Neural cell (in vitro differentiated cells): ENCODE measurements around the gene NAT9. TPM values are rescaled to one million over a fixed set of nuclear protein-coding genes. Genes with fewer than 3 reads are reported as not detected.

Source experiments
- H2AFZ ChIP-seq: fragments of 200-600, 300-800 bp; sonication (generic), shearing (Covaris generic); 2 replicates; pipeline ENCODE4 v1.6.0; 2014; ENCODE audit warnings: low read depth, mild to moderate bottlenecking, antibody characterized with exemption, low read length, moderate library complexity
- H3F3A ChIP-seq: fragments of 200-600 bp; shearing (Covaris generic); 2 replicates; pipeline ENCODE4 v1.6.1; 2016; ENCODE audit warnings: mild to moderate bottlenecking, moderate library complexity, mixed read lengths, antibody characterized with exemption, low read length; ENCODE audit not compliant: insufficient read depth, poor library complexity, severe bottlenecking
- H3K27ac ChIP-seq: fragments of 200-600, 300-800 bp; sonication (generic), shearing (Covaris generic); 2 replicates; pipeline ENCODE4 v1.5.1; 2014; ENCODE audit warnings: mild to moderate bottlenecking, low read length, moderate library complexity
- H3K27me3 ChIP-seq: fragments of 300-800, 200-600 bp; sonication (generic), shearing (Covaris generic); 2 replicates; pipeline ENCODE4 v1.6.0; 2014; ENCODE audit warnings: mild to moderate bottlenecking, low read depth, low read length, moderate library complexity; ENCODE audit not compliant: insufficient read depth
- H3K36me3 ChIP-seq: fragments of 300-800, 200-600 bp; sonication (generic), shearing (Covaris generic); 2 replicates; pipeline ENCODE4 v1.5.1; 2014; ENCODE audit warnings: mild to moderate bottlenecking, antibody characterized with exemption, low read length, moderate library complexity; ENCODE audit not compliant: insufficient read depth
- H3K4me2 ChIP-seq: fragments of 300-800, 200-600 bp; sonication (generic), shearing (Covaris generic); 2 replicates; pipeline ENCODE4 v1.6.0; 2014; ENCODE audit warnings: mild to moderate bottlenecking, low read length
- H3K4me3 ChIP-seq: fragments of 300-800, 200-600 bp; sonication (generic), shearing (Covaris generic); 2 replicates; pipeline ENCODE4 v1.5.1; 2014; ENCODE audit warnings: mild to moderate bottlenecking, low read length, moderate library complexity
- H3K79me2 ChIP-seq: fragments of 200-600 bp; shearing (Covaris generic); replicated peaks from 2 replicates; pipeline ENCODE4 v1.6.0; 2014; ENCODE audit warnings: mild to moderate bottlenecking, low read length, moderate library complexity; ENCODE audit not compliant: insufficient read depth
- H3K9ac ChIP-seq: fragments of 300-800, 200-600 bp; sonication (generic), shearing (Covaris generic); 2 replicates; pipeline ENCODE4 v1.6.1; 2016; ENCODE audit warnings: mild to moderate bottlenecking, low read length, mixed read lengths
- H3K9me2 ChIP-seq: fragments of 200-600 bp; shearing (Covaris generic); 2 replicates; pipeline ENCODE4 v1.6.1; 2016; ENCODE audit warnings: mild to moderate bottlenecking, low read length, mixed read lengths; ENCODE audit not compliant: insufficient read depth
- H3K9me3 ChIP-seq: fragments of 200-600, 300-800 bp; sonication (generic), shearing (Covaris generic); 2 replicates; pipeline ENCODE4 v1.6.1; 2016; ENCODE audit warnings: mild to moderate bottlenecking, mixed run types, low read length, moderate library complexity, mixed read lengths
- H4K20me1 ChIP-seq: fragments of 200-600 bp; shearing (Covaris generic); 2 replicates; pipeline ENCODE4 v1.6.1; 2016; ENCODE audit warnings: mild to moderate bottlenecking, mixed run types; ENCODE audit not compliant: insufficient read depth
- EP300 ChIP-seq: fragments of 450-650 bp; conservative IDR thresholded peaks from 2 replicates; pipeline ENCODE4 v1.6.1; 2014; ENCODE audit warnings: antibody characterized with exemption, mild to moderate bottlenecking, moderate library complexity; ENCODE audit not compliant: poor library complexity, severe bottlenecking
- EZH2 ChIP-seq: fragments of 200-600, 300-800 bp; shearing (Covaris generic), sonication (generic); IDR thresholded peaks from 2 replicates; pipeline ENCODE4 v1.6.1; 2014; ENCODE audit warnings: antibody characterized with exemption, low read length, borderline replicate concordance, mild to moderate bottlenecking; ENCODE audit not compliant: insufficient read depth, poor library complexity, severe bottlenecking
- MXI1 ChIP-seq: fragments of 450-650 bp; conservative IDR thresholded peaks from 2 replicates; pipeline ENCODE4 v1.6.1; 2014; ENCODE audit warnings: antibody characterized with exemption, mild to moderate bottlenecking; ENCODE audit not compliant: poor library complexity, severe bottlenecking
- POLR2AphosphoS5 ChIP-seq: IDR thresholded peaks from 2 replicates; pipeline ENCODE4 v1.6.1; 2012
- RAD21 ChIP-seq: fragments of 450-650 bp; conservative IDR thresholded peaks from 2 replicates; pipeline ENCODE4 v1.6.1; 2014; ENCODE audit warnings: antibody characterized with exemption, mild to moderate bottlenecking, moderate library complexity
- SMC3 ChIP-seq: fragments of 450-650 bp; conservative IDR thresholded peaks from 2 replicates; pipeline ENCODE4 v1.6.1; 2014; ENCODE audit warnings: antibody characterized with exemption, mild to moderate bottlenecking, moderate library complexity; ENCODE audit not compliant: poor library complexity
- TAF1 ChIP-seq: IDR thresholded peaks from 2 replicates; pipeline ENCODE4 v1.6.1; 2012; ENCODE audit warnings: low read depth
- polyA plus RNA-seq: library from polyadenylated mRNA; depleted of rRNA; stranded (reverse); fragments of >200 nt; gene quantifications from 2 replicates; pipeline ENCODE4 v1.2.3, GENCODE V29; 2014
- TF ChIP-seq, protein P1 (sequence below): fragments of 450-650 bp; IDR thresholded peaks from 2 replicates; pipeline ENCODE4 v1.5.1; 2014; ENCODE audit warnings: antibody characterized with exemption, mild to moderate bottlenecking, moderate library complexity; ENCODE audit not compliant: poor library complexity, severe bottlenecking
- TF ChIP-seq, protein P2 (sequence below): IDR thresholded peaks from 2 replicates; pipeline ENCODE4 v1.6.1; 2012; ENCODE audit warnings: borderline replicate concordance

The NAT9 gene
- polyA plus RNA-seq, 1 donor from 2014 or later: 243 TPM

DNA sequence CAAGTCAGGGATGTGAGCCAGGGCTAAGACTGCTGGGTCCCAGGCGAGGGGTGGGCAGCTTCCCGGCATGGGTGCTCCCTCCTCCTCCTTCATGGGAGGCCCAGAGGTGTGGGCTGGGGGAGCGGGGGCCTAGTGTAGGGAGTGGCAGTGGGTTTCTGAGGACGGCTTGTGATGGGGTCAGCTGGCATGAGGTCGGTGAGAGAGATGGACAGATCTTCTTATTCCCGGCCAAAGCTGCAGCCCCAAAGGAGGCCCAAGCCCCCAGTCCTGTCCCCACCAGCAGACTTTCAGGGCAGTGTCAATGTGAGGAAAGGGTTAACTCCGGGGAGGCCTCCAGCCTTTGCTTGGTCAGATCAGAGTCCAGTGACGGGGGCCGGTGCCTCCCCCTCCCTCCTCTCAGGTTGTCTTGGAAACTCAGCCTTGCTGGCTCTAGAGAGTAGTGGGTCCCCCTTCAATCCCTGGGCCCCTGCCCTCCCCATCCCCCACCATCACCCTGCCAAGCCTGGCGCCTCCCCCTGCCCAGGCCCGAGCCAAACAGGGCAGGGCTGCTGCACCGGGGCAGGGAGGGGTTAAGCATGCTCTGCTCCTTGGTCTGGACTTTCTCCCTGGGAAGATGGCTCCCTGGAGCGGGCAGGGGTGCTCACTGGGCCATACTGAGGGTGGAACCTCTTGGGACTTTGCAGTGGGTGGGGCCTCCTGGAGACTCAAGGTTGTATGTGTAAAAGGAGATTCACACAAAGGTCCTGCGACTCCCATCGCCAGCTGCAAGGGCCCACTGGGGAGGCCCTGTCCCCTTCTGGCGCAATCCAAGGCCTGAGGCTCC, 12.4 kb downstream of the NAT9 start:
- Histone ChIP-seq H3K4me2 (no peak overlapping the region), H3K36me3 (no peaks in the 10 kb centered on the region), H3K9ac (no peak overlapping the region), H3F3A (no peaks in the 10 kb centered on the region), H3K9me2 (no peaks in the 10 kb centered on the region), H3K27ac (no peak overlapping the region), H3K9me3 (no peaks in the 10 kb centered on the region), H4K20me1 (no peaks in the 10 kb centered on the region), H2AFZ (no peak overlapping the region), H3K4me3 (no peak overlapping the region), H3K27me3 (no peaks in the 10 kb centered on the region), H3K79me2 (no peaks in the 10 kb centered on the region)
- no peak for TF ChIP-seq SMC3
- TF ChIP-seq, protein P1, sequence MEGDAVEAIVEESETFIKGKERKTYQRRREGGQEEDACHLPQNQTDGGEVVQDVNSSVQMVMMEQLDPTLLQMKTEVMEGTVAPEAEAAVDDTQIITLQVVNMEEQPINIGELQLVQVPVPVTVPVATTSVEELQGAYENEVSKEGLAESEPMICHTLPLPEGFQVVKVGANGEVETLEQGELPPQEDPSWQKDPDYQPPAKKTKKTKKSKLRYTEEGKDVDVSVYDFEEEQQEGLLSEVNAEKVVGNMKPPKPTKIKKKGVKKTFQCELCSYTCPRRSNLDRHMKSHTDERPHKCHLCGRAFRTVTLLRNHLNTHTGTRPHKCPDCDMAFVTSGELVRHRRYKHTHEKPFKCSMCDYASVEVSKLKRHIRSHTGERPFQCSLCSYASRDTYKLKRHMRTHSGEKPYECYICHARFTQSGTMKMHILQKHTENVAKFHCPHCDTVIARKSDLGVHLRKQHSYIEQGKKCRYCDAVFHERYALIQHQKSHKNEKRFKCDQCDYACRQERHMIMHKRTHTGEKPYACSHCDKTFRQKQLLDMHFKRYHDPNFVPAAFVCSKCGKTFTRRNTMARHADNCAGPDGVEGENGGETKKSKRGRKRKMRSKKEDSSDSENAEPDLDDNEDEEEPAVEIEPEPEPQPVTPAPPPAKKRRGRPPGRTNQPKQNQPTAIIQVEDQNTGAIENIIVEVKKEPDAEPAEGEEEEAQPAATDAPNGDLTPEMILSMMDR: no peak
- no peak for TF ChIP-seq EP300
- TF ChIP-seq EZH2: no peak
- TF ChIP-seq MXI1: no peak
- TF ChIP-seq, protein P2, sequence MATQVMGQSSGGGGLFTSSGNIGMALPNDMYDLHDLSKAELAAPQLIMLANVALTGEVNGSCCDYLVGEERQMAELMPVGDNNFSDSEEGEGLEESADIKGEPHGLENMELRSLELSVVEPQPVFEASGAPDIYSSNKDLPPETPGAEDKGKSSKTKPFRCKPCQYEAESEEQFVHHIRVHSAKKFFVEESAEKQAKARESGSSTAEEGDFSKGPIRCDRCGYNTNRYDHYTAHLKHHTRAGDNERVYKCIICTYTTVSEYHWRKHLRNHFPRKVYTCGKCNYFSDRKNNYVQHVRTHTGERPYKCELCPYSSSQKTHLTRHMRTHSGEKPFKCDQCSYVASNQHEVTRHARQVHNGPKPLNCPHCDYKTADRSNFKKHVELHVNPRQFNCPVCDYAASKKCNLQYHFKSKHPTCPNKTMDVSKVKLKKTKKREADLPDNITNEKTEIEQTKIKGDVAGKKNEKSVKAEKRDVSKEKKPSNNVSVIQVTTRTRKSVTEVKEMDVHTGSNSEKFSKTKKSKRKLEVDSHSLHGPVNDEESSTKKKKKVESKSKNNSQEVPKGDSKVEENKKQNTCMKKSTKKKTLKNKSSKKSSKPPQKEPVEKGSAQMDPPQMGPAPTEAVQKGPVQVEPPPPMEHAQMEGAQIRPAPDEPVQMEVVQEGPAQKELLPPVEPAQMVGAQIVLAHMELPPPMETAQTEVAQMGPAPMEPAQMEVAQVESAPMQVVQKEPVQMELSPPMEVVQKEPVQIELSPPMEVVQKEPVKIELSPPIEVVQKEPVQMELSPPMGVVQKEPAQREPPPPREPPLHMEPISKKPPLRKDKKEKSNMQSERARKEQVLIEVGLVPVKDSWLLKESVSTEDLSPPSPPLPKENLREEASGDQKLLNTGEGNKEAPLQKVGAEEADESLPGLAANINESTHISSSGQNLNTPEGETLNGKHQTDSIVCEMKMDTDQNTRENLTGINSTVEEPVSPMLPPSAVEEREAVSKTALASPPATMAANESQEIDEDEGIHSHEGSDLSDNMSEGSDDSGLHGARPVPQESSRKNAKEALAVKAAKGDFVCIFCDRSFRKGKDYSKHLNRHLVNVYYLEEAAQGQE: no peak
- no peak for TF ChIP-seq RAD21
- TF ChIP-seq TAF1: no peak
- no peak for TF ChIP-seq POLR2AphosphoS5

DNA sequence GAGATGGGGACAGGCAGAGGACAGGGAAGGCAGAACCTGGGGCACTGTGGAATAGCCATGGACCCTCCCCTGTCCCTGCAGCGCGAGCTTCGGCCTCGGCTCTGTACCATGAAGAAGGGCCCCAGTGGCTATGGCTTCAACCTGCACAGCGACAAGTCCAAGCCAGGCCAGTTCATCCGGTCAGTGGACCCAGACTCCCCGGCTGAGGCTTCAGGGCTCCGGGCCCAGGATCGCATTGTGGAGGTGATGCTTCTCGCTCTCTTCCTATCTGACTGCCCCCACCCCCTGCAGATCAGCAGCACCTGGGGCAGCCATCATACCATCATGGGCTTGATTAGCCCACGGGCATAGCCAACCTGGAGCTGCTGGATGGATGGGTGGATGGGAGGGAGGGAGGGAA, 14.2 kb downstream of the NAT9 start:
- no peaks in the 10 kb centered on the region for H3F3A ChIP-seq
- no peaks in the 10 kb centered on the region for H3K79me2 ChIP-seq
- no peaks in the 10 kb centered on the region for H4K20me1 ChIP-seq
- H3K4me2 ChIP-seq: no peak overlapping the region
- no peaks in the 10 kb centered on the region for H3K27me3 ChIP-seq
- TF ChIP-seq EP300 (no peak), SMC3 (no peak), RAD21 (no peak), TAF1 (no peak), POLR2AphosphoS5 (no peak), MXI1 (no peak), EZH2 (no peak)
- TF ChIP-seq, protein P1: no peak
- TF ChIP-seq, protein P2: no peak
- no peak overlapping the region for H3K27ac ChIP-seq
- H2AFZ ChIP-seq: no peak overlapping the region
- H3K4me3 ChIP-seq: no peak overlapping the region
- H3K9me3 ChIP-seq: no peaks in the 10 kb centered on the region
- no peaks in the 10 kb centered on the region for H3K9me2 ChIP-seq
- H3K9ac ChIP-seq: no peak overlapping the region
- no peaks in the 10 kb centered on the region for H3K36me3 ChIP-seq
